ENCODE data around the gene RBM7. TPM values are rescaled to one million over a fixed set of nuclear protein-coding genes. Genes with fewer than 3 reads are reported as not detected.

Gene RBM7
- total RNA-seq, 1 donor: 38.0 TPM

DNA sequence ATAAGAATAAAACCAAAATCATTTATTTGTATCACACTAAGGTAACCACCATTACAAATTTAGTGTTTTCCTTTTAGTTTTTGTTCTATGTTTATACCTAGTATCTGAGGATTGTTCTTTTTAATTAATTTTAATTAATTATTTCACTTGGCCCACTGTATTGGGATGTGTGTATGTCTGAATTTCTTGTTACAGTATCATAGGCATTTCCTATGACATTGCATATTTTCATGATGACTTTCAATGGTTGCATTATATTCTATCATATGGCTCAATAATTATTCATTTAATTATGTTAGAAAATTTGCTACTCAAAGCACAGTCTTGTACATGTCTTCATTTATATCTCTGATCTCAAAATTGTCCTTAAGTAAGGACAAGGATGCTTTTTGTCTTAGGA lies 41.1 kb upstream of the RBM7 start:
- Histone ChIP-seq H3K36me3 (ENCODE audit: insufficient read depth, low read length) (no peaks in the 10 kb centered on the region), H3K4me1 (ENCODE audit: insufficient read depth, low read length) (peaks cover 16% of the 10 kb centered on the region), H3K27ac (ENCODE audit: low read depth, low read length) (peak overlapping the region; percentile 56), H3K4me2 (ENCODE audit: insufficient read depth, low read length) (no peak overlapping the region), H3K4me3 (ENCODE audit: insufficient read depth, low read length) (no peak overlapping the region), H2AFZ (ENCODE audit: low read length) (peak overlapping the region; percentile 54), H3K79me2 (ENCODE audit: insufficient read depth, low read length) (no peaks in the 10 kb centered on the region), H3K27me3 (ENCODE audit: insufficient read depth, low read length) (no peaks in the 10 kb centered on the region), H4K20me1 (ENCODE audit: insufficient read depth, low read length) (no peaks in the 10 kb centered on the region), H3K9me3 (ENCODE audit: low read depth, low read length) (no peaks in the 10 kb centered on the region)
- DNase-seq (ENCODE audit: insufficient read length, low spot score, missing footprints): no peak
- TF ChIP-seq, protein P1, sequence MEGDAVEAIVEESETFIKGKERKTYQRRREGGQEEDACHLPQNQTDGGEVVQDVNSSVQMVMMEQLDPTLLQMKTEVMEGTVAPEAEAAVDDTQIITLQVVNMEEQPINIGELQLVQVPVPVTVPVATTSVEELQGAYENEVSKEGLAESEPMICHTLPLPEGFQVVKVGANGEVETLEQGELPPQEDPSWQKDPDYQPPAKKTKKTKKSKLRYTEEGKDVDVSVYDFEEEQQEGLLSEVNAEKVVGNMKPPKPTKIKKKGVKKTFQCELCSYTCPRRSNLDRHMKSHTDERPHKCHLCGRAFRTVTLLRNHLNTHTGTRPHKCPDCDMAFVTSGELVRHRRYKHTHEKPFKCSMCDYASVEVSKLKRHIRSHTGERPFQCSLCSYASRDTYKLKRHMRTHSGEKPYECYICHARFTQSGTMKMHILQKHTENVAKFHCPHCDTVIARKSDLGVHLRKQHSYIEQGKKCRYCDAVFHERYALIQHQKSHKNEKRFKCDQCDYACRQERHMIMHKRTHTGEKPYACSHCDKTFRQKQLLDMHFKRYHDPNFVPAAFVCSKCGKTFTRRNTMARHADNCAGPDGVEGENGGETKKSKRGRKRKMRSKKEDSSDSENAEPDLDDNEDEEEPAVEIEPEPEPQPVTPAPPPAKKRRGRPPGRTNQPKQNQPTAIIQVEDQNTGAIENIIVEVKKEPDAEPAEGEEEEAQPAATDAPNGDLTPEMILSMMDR (IDR thresholded peaks at IDR 0.05; ENCODE audit: extremely low read depth, low read depth, low read length): no peak

DNA sequence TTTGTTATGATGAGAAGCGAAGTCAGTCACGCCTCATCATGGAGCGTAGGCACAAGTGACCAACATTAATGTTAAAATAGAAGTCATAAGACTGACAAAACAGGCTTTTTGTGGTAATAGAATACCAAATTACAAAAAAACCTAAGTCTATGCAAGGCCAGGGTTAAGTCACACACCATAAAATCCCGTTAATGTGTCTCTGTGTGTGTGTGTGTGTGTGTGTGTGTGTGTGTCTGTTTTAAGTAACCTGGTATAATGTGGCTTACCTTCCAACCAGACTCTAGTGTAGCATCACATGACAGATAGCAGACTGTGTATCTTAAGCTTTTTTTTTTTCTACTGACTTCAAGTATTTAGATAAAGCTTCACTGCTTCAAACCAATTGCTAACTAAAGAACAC lies 38.1 kb upstream of the RBM7 start:
- Histone ChIP-seq H2AFZ (ENCODE audit: low read length) (no peak overlapping the region), H3K79me2 (ENCODE audit: insufficient read depth, low read length) (no peaks in the 10 kb centered on the region), H3K27me3 (ENCODE audit: insufficient read depth, low read length) (no peaks in the 10 kb centered on the region), H3K27ac (ENCODE audit: low read depth, low read length) (no peak overlapping the region), H3K4me3 (ENCODE audit: insufficient read depth, low read length) (no peak overlapping the region), H3K36me3 (ENCODE audit: insufficient read depth, low read length) (no peaks in the 10 kb centered on the region), H3K4me1 (ENCODE audit: insufficient read depth, low read length) (peaks cover 30% of the 10 kb centered on the region), H3K4me2 (ENCODE audit: insufficient read depth, low read length) (no peak overlapping the region), H3K9me3 (ENCODE audit: low read depth, low read length) (no peaks in the 10 kb centered on the region), H4K20me1 (ENCODE audit: insufficient read depth, low read length) (no peaks in the 10 kb centered on the region)
- TF ChIP-seq, protein P1 (IDR thresholded peaks at IDR 0.05; ENCODE audit: extremely low read depth, low read depth, low read length): no peak
- DNase-seq (ENCODE audit: insufficient read length, low spot score, missing footprints): no peak

DNA sequence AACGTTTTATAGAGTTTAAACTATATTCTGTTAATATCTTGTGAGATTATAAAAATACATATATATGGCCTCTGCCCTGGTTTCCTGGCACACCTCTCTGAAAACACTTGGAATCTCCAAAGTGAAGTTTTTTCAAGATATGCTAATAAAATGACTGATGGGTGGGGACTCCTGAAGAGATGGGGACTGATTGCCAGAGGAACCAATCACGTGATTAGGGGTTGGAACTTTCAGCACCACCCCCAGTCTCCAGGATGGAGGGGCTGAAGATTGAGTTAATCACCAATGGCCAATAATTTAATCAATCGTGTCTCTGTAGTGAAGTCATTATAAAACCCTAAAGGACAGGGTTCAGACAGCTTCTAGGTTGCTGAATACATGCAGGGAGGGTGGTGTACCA lies 37.5 kb upstream of the RBM7 start:
- Histone ChIP-seq H4K20me1 (ENCODE audit: insufficient read depth, low read length) (no peaks in the 10 kb centered on the region), H3K36me3 (ENCODE audit: insufficient read depth, low read length) (no peaks in the 10 kb centered on the region), H3K27me3 (ENCODE audit: insufficient read depth, low read length) (no peaks in the 10 kb centered on the region), H3K79me2 (ENCODE audit: insufficient read depth, low read length) (no peaks in the 10 kb centered on the region), H3K9me3 (ENCODE audit: low read depth, low read length) (no peaks in the 10 kb centered on the region), H2AFZ (ENCODE audit: low read length) (no peak overlapping the region), H3K4me2 (ENCODE audit: insufficient read depth, low read length) (no peak overlapping the region), H3K4me3 (ENCODE audit: insufficient read depth, low read length) (no peak overlapping the region), H3K27ac (ENCODE audit: low read depth, low read length) (no peak overlapping the region), H3K4me1 (ENCODE audit: insufficient read depth, low read length) (peaks cover 34% of the 10 kb centered on the region)
- TF ChIP-seq, protein P1 (IDR thresholded peaks at IDR 0.05; ENCODE audit: extremely low read depth, low read depth, low read length): no peak
- DNase-seq (ENCODE audit: insufficient read length, low spot score, missing footprints): no peak

DNA sequence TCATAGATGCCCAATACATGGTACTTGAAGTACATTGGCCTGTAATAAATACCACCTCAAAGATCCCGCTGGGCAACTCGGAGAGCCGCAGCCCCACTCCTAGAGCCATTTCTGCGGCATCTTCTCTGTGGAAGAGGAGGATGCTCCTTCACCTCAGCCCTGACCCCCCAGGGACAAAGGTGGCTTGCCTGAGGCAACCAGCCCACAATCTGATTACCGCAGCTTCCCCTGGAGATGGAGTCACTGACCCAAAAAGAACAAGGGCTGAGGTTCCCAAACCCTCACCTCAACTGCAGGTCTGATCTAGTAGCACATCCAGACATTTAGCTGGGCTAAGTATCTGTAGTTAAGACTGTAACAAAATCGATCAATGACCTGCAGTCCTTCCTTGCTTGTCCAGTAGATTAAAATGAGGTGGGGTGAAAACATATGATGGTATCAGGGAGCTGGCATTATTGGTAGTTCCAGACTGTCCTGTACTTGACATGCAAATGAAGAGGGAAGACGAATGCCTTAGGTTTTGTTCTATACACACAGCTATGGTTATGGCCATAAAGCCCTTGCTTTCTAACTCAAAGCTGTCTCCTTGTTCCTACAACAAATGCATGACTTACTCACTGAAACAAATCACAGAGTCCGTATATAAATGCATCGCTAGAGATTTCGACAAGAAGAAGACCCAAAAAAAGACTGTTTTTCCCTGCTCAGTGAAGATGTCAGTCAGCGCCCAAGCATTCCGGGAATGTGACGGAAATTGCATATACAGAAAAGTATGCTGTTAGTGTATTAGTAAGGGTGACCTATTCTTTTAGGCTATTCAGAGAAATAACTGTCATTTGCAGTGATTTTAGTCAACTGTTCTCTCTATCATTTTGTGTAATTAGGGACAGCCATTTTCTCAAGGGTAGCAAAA lies 33.9 kb upstream of the RBM7 start:
- Histone ChIP-seq H3K9me3 (ENCODE audit: low read depth, low read length) (no peaks in the 10 kb centered on the region), H3K4me2 (ENCODE audit: insufficient read depth, low read length) (peak overlapping the region; percentile 74), H3K79me2 (ENCODE audit: insufficient read depth, low read length) (no peaks in the 10 kb centered on the region), H3K4me1 (ENCODE audit: insufficient read depth, low read length) (peaks cover 21% of the 10 kb centered on the region), H4K20me1 (ENCODE audit: insufficient read depth, low read length) (no peaks in the 10 kb centered on the region), H3K36me3 (ENCODE audit: insufficient read depth, low read length) (no peaks in the 10 kb centered on the region), H3K4me3 (ENCODE audit: insufficient read depth, low read length) (peak overlapping the region; percentile 5), H3K27ac (ENCODE audit: low read depth, low read length) (peak overlapping the region; percentile 83), H3K27me3 (ENCODE audit: insufficient read depth, low read length) (no peaks in the 10 kb centered on the region), H2AFZ (ENCODE audit: low read length) (peak overlapping the region; percentile 69)
- TF ChIP-seq, protein P1 (IDR thresholded peaks at IDR 0.05; ENCODE audit: extremely low read depth, low read depth, low read length): no peak
- DNase-seq (ENCODE audit: insufficient read length, low spot score, missing footprints): peak; percentile 66
